Lower lobe of right lung (tissue), 2 donors: Measurements from ENCODE around the gene EGF. TPM values are rescaled to one million over a fixed set of nuclear protein-coding genes. Genes with fewer than 3 reads are reported as not detected.

ENCODE experiments used
- ATAC-seq, 2 donors: fragments of 200-7000 bp; cut with Tn5 transposase; one replicate each; pipeline ENCODE4 v1.9.1; 2020 to 2022; ENCODE audit warnings: mild to moderate bottlenecking in 2 of 2, moderate library complexity in 2 of 2
- DNase-seq: peaks from one replicate; pipeline ENCODE4 v3.0.0-alpha.2; 2020
- H3K27ac ChIP-seq: fragments of 200-600 bp; one replicate; pipeline ENCODE4 v1.8.0; 2022
- H3K27me3 ChIP-seq: fragments of 200-600 bp; one replicate; pipeline ENCODE4 v1.8.0; 2022; ENCODE audit warnings: low read depth
- H3K36me3 ChIP-seq: fragments of 200-600 bp; one replicate; pipeline ENCODE4 v1.8.0; 2022; ENCODE audit warnings: mild to moderate bottlenecking
- H3K4me1 ChIP-seq: fragments of 200-600 bp; one replicate; pipeline ENCODE4 v1.8.0; 2022
- H3K4me3 ChIP-seq: fragments of 200-600 bp; one replicate; pipeline ENCODE4 v1.8.0; 2022; ENCODE audit warnings: mild to moderate bottlenecking
- H3K9me3 ChIP-seq: fragments of 200-600 bp; one replicate; pipeline ENCODE4 v1.8.0; 2022
- CTCF ChIP-seq: fragments of 200-600 bp; IDR thresholded peaks from one replicate; pipeline ENCODE4 v1.8.0; 2022; ENCODE audit warnings: antibody characterized with exemption, mild to moderate bottlenecking
- intact Hi-C: fragments of 100-400 bp; cut with DNase I; formaldehyde crosslinking; loops from one replicate; pipeline ENCODE4 v1.11.0; 2022
- total RNA-seq: library from RNA; stranded (reverse); fragmentation: NEBNext Ultra II Directional; extraction: Animal tissue kit (Norgen Biotek cat#: 25700); gene quantifications from one replicate; pipeline ENCODE4 v1.2.1, GENCODE V29; 2021
- donor health status: DM: no; HTN: yes; CAD: no; lungs with severe emphysema.

Gene EGF
- total RNA-seq, 1 donor from 2014 or later, result 3.5 TPM

GRCh38 chr4:110005461-110006056 lies 92.9 kb downstream of the EGF start:
- no peaks in the 10 kb centered on the region for H3K4me1 ChIP-seq
- H3K27ac ChIP-seq, result no peak overlapping the region
- no peaks in the 10 kb centered on the region for H3K9me3 ChIP-seq
- H3K27me3 ChIP-seq, result no peaks in the 10 kb centered on the region
- ATAC-seq (peak; percentile 69 to 78), DNase-seq (no peak)
- intact Hi-C loops, result no loop called here
- TF ChIP-seq CTCF, result peak; percentile 67
- no peak overlapping the region for H3K4me3 ChIP-seq
- no peaks in the 10 kb centered on the region for H3K36me3 ChIP-seq

GRCh38 chr4:110007217-110007616 lies 94.5 kb downstream of the EGF start:
- no peak overlapping the region for H3K27ac ChIP-seq
- no peak for TF ChIP-seq CTCF
- intact Hi-C loops, result no loop called here

GRCh38 chr4:110008540-110008939 lies 95.9 kb downstream of the EGF start:
- intact Hi-C loops, result no loop called here
- no peak for TF ChIP-seq CTCF
- Histone ChIP-seq H3K27me3 (no peaks in the 10 kb centered on the region), H3K27ac (no peak overlapping the region), H3K36me3 (no peaks in the 10 kb centered on the region), H3K4me1 (no peaks in the 10 kb centered on the region), H3K4me3 (no peak overlapping the region), H3K9me3 (no peaks in the 10 kb centered on the region)
- ATAC-seq, result no peak
- no peak for DNase-seq

More at GRCh38 chr4:110007217-110007616, 94.5 kb downstream of the EGF start:
- H3K4me3 ChIP-seq, result no peak overlapping the region
- H3K9me3 ChIP-seq, result no peaks in the 10 kb centered on the region
- no peaks in the 10 kb centered on the region for H3K27me3 ChIP-seq
- no peaks in the 10 kb centered on the region for H3K4me1 ChIP-seq
- ATAC-seq (no peak), DNase-seq (no peak)
- no peaks in the 10 kb centered on the region for H3K36me3 ChIP-seq

GRCh38 chr4:110009550-110009949 lies 96.9 kb downstream of the EGF start:
- no peaks in the 10 kb centered on the region for H3K9me3 ChIP-seq
- no peak overlapping the region for H3K27ac ChIP-seq
- intact Hi-C loops, result no loop called here

GRCh38 chr4:110010797-110011196 lies 98.1 kb downstream of the EGF start:
- Histone ChIP-seq H3K36me3 (no peaks in the 10 kb centered on the region), H3K27ac (no peak overlapping the region), H3K27me3 (no peaks in the 10 kb centered on the region), H3K4me3 (no peak overlapping the region), H3K9me3 (no peaks in the 10 kb centered on the region), H3K4me1 (no peaks in the 10 kb centered on the region)
- intact Hi-C loops, result no loop called here
- TF ChIP-seq CTCF, result no peak
- ATAC-seq (no peak), DNase-seq (no peak)

More at GRCh38 chr4:110009550-110009949, 96.9 kb downstream of the EGF start:
- Histone ChIP-seq H3K4me3 (no peak overlapping the region), H3K27me3 (no peaks in the 10 kb centered on the region), H3K36me3 (no peaks in the 10 kb centered on the region), H3K4me1 (no peaks in the 10 kb centered on the region)
- DNase-seq (no peak), ATAC-seq (no peak)
- no peak for TF ChIP-seq CTCF
